Measurements from ENCODE around the gene KLHL3. TPM values are rescaled to one million over a fixed set of nuclear protein-coding genes. Genes with fewer than 3 reads are reported as not detected.

Gene KLHL3
- total and polyA plus RNA-seq, 9 of the 15 experiments (the other 6 are each of a cell fraction or from before 2014, with no cell fraction given), result under 0.01 to 1.5 (median 0.22) TPM

- no peak for TF ChIP-seq SFPQ (IDR thresholded peaks at IDR 0.05; ENCODE audit: low read depth, low read length)
- TF ChIP-seq MGA (IDR thresholded peaks at IDR 0.05), result no peak
- TF ChIP-seq, protein P1, sequence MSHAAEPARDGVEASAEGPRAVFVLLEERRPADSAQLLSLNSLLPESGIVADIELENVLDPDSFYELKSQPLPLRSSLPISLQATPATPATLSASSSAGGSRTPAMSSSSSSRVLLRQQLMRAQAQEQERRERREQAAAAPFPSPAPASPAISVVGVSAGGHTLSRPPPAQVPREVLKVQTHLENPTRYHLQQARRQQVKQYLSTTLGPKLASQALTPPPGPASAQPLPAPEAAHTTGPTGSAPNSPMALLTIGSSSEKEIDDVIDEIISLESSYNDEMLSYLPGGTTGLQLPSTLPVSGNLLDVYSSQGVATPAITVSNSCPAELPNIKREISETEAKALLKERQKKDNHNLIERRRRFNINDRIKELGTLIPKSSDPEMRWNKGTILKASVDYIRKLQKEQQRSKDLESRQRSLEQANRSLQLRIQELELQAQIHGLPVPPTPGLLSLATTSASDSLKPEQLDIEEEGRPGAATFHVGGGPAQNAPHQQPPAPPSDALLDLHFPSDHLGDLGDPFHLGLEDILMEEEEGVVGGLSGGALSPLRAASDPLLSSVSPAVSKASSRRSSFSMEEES (CRISPR knock-in tag; IDR thresholded peaks at IDR 0.05), result no peak
- no peak for TF ChIP-seq RBM17 (IDR thresholded peaks at IDR 0.05; ENCODE audit: borderline replicate concordance, low read depth, low read length)
- TF ChIP-seq BHLHE40 (IDR thresholded peaks at IDR 0.05; ENCODE audit: low read length), result no peak
- TF ChIP-seq, protein P2, sequence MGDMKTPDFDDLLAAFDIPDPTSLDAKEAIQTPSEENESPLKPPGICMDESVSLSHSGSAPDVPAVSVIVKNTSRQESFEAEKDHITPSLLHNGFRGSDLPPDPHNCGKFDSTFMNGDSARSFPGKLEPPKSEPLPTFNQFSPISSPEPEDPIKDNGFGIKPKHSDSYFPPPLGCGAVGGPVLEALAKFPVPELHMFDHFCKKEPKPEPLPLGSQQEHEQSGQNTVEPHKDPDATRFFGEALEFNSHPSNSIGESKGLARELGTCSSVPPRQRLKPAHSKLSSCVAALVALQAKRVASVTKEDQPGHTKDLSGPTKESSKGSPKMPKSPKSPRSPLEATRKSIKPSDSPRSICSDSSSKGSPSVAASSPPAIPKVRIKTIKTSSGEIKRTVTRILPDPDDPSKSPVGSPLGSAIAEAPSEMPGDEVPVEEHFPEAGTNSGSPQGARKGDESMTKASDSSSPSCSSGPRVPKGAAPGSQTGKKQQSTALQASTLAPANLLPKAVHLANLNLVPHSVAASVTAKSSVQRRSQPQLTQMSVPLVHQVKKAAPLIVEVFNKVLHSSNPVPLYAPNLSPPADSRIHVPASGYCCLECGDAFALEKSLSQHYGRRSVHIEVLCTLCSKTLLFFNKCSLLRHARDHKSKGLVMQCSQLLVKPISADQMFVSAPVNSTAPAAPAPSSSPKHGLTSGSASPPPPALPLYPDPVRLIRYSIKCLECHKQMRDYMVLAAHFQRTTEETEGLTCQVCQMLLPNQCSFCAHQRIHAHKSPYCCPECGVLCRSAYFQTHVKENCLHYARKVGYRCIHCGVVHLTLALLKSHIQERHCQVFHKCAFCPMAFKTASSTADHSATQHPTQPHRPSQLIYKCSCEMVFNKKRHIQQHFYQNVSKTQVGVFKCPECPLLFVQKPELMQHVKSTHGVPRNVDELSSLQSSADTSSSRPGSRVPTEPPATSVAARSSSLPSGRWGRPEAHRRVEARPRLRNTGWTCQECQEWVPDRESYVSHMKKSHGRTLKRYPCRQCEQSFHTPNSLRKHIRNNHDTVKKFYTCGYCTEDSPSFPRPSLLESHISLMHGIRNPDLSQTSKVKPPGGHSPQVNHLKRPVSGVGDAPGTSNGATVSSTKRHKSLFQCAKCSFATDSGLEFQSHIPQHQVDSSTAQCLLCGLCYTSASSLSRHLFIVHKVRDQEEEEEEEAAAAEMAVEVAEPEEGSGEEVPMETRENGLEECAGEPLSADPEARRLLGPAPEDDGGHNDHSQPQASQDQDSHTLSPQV (IDR thresholded peaks at IDR 0.05), result no peak
Measured at GRCh38 chr5:137751869-137752491, 16.1 kb upstream of the KLHL3 start (continued).
